H7 (cell line): Measurements from ENCODE around the gene SFPQ. TPM values are rescaled to one million over a fixed set of nuclear protein-coding genes. Genes with fewer than 3 reads are reported as not detected.

Source experiments
- DNase-seq: peaks from one replicate; pipeline ENCODE4 v3.0.0; 2012
- H3K27me3 ChIP-seq: 2 replicates; pipeline ENCODE4 v1.6.0; 2011; ENCODE audit warnings: mild to moderate bottlenecking, low read length; ENCODE audit not compliant: control insufficient read depth, insufficient read depth
- H3K36me3 ChIP-seq: replicated peaks from 2 replicates; pipeline ENCODE4 v1.5.1; 2011; ENCODE audit warnings: low read length; ENCODE audit not compliant: control insufficient read depth, insufficient read depth
- H3K4me3 ChIP-seq: 2 replicates; pipeline ENCODE4 v1.5.1; 2011; ENCODE audit warnings: low read depth, mild to moderate bottlenecking, control low read depth, low read length, moderate library complexity; ENCODE audit not compliant: insufficient read depth
- total RNA-seq: library from RNA; depleted of rRNA; stranded (reverse); fragments of >200 nt; shearing (Covaris generic); gene quantifications from 2 replicates; pipeline ENCODE4 v1.2.3, GENCODE V29; 2014

SFPQ gene
- total RNA-seq, 1 experiment from 2014 or later = 188 TPM

- no peaks in the 10 kb centered on the region for H3K27me3 ChIP-seq
- H3K36me3 ChIP-seq = no peaks in the 10 kb centered on the region
- H3K4me3 ChIP-seq = no peak overlapping the region
- peak; percentile 73 for DNase-seq
Measured at GRCh38 chr1:35202048-35202719, 9.2 kb upstream of the SFPQ start.

GRCh38 chr1:35201631-35202030 is 8.7 kb upstream of the SFPQ start:
- no peak for DNase-seq
- Histone ChIP-seq H3K4me3 (no peak overlapping the region), H3K36me3 (no peaks in the 10 kb centered on the region), H3K27me3 (no peaks in the 10 kb centered on the region)

GRCh38 chr1:35192056-35192852 is 691 bp downstream of the SFPQ start:
- no peaks in the 10 kb centered on the region for H3K27me3 ChIP-seq
- H3K4me3 ChIP-seq = peak overlapping the region; percentile 98
- H3K36me3 ChIP-seq = peaks cover 41% of the 10 kb centered on the region
- peak; percentile 94 for DNase-seq

GRCh38 chr1:35191429-35192055 is 1.4 kb downstream of the SFPQ start:
- H3K27me3 ChIP-seq = no peaks in the 10 kb centered on the region
- DNase-seq = no peak
- peaks cover 48% of the 10 kb centered on the region for H3K36me3 ChIP-seq
- H3K4me3 ChIP-seq = peak overlapping the region; percentile 98

GRCh38 chr1:35190784-35191183 is 2.2 kb downstream of the SFPQ start:
- H3K4me3 ChIP-seq = peak overlapping the region; percentile 98
- no peaks in the 10 kb centered on the region for H3K27me3 ChIP-seq
- H3K36me3 ChIP-seq = peaks cover 56% of the 10 kb centered on the region
- DNase-seq = no peak

- Histone ChIP-seq H3K36me3 (peaks cover 67% of the 10 kb centered on the region), H3K27me3 (no peaks in the 10 kb centered on the region), H3K4me3 (no peak overlapping the region)
- no peak for DNase-seq
Measured at GRCh38 chr1:35188578-35189392, 4.2 kb downstream of the SFPQ start.

- H3K27me3 ChIP-seq = no peaks in the 10 kb centered on the region
- H3K36me3 ChIP-seq = peaks cover 70% of the 10 kb centered on the region
- DNase-seq = no peak
- H3K4me3 ChIP-seq = no peak overlapping the region
Measured at GRCh38 chr1:35187816-35188342, 5.1 kb downstream of the SFPQ start.

- peaks cover 77% of the 10 kb centered on the region for H3K36me3 ChIP-seq
- no peaks in the 10 kb centered on the region for H3K27me3 ChIP-seq
- H3K4me3 ChIP-seq = no peak overlapping the region
- no peak for DNase-seq
Measured at GRCh38 chr1:35186239-35186638, 6.7 kb downstream of the SFPQ start.

GRCh38 chr1:35185200-35185599 is 7.7 kb downstream of the SFPQ start:
- Histone ChIP-seq H3K36me3 (peaks cover 74% of the 10 kb centered on the region), H3K4me3 (no peak overlapping the region)
- DNase-seq = no peak

GRCh38 chr1:35184495-35185199 is 8.3 kb downstream of the SFPQ start:
- Histone ChIP-seq H3K4me3 (no peak overlapping the region), H3K27me3 (no peaks in the 10 kb centered on the region), H3K36me3 (peaks cover 71% of the 10 kb centered on the region)
- DNase-seq = no peak

More at GRCh38 chr1:35185200-35185599, 7.7 kb downstream of the SFPQ start:
- no peaks in the 10 kb centered on the region for H3K27me3 ChIP-seq

GRCh38 chr1:35181790-35182455 is 11.0 kb downstream of the SFPQ start:
- Histone ChIP-seq H3K27me3 (no peaks in the 10 kb centered on the region), H3K36me3 (peaks cover 67% of the 10 kb centered on the region), H3K4me3 (no peak overlapping the region)
- no peak for DNase-seq

GRCh38 chr1:35180776-35181374 is 12.1 kb downstream of the SFPQ start:
- DNase-seq = no peak
- H3K27me3 ChIP-seq = no peaks in the 10 kb centered on the region
- H3K36me3 ChIP-seq = peaks cover 56% of the 10 kb centered on the region
- H3K4me3 ChIP-seq = no peak overlapping the region

- no peak overlapping the region for H3K4me3 ChIP-seq
- peaks cover 57% of the 10 kb centered on the region for H3K36me3 ChIP-seq
- DNase-seq = no peak
Measured at GRCh38 chr1:35179908-35180307, 13.0 kb downstream of the SFPQ start.

More at GRCh38 chr1:35179908-35180307, 13.0 kb downstream of the SFPQ start:
- H3K27me3 ChIP-seq = no peaks in the 10 kb centered on the region
